H1 (cell line): ENCODE results near the gene NDUFS8. TPM values are rescaled to one million over a fixed set of nuclear protein-coding genes. Genes with fewer than 3 reads are reported as not detected.

Experiments
- CTCF ChIA-PET: fragments of 300-600 bp; sonication (Branson Sonifier 250); formaldehyde crosslinking; loops from one replicate; lab custom pipeline; 2021; ENCODE audit not compliant: partially characterized antibody; lab: Charles Lee
- POLR2A ChIA-PET: fragments of 300-600 bp; sonication (Branson Sonifier 250); formaldehyde crosslinking; loops from one replicate; lab custom pipeline; 2021; ENCODE audit warnings: inconsistent platforms; ENCODE audit not compliant: partially characterized antibody; lab: Charles Lee
- DNase-seq, 2 experiments: peaks; one replicate each; pipeline versions ENCODE4 v3.0.0 to v3.0.0-alpha.2; 2010 to 2022; ENCODE audit warnings: low spot score in 2 of 2, low read depth in 1 of 2, mixed read lengths in 1 of 2
- FAIRE-seq: peaks from 2 replicates; lab custom pipeline; 2011; peaks lifted over from hg19 to GRCh38; lab: Jason Lieb, UNC
- H2AFZ ChIP-seq: 2 replicates; pipeline ENCODE4 v1.8.1; 2012; ENCODE audit warnings: low read length, inconsistent platforms
- H2AK5ac ChIP-seq: 2 replicates; pipeline ENCODE4 v1.6.1; 2013; ENCODE audit warnings: low read depth, low read length
- H2BK120ac ChIP-seq: replicated peaks from 2 replicates; pipeline ENCODE3; 2013; ENCODE audit warnings: low read depth, low read length, inconsistent platforms
- H2BK12ac ChIP-seq: 2 replicates; pipeline ENCODE4 v1.6.1; 2013; ENCODE audit warnings: low read depth, low read length
- H2BK15ac ChIP-seq: 2 replicates; pipeline ENCODE4 v1.6.1; 2013; ENCODE audit warnings: low read length
- H2BK20ac ChIP-seq: 2 replicates; pipeline ENCODE4 v1.6.1; 2013; ENCODE audit warnings: low read length
- H2BK5ac ChIP-seq: 2 replicates; pipeline ENCODE4 v1.6.1; 2013; ENCODE audit warnings: low read depth, low read length
- H3K14ac ChIP-seq: 2 replicates; pipeline ENCODE4 v1.6.1; 2013; ENCODE audit warnings: inconsistent platforms; ENCODE audit not compliant: insufficient read length
- H3K18ac ChIP-seq: 2 replicates; pipeline ENCODE4 v1.6.1; 2013; ENCODE audit warnings: low read length; ENCODE audit errors: extremely low read depth
- H3K23ac ChIP-seq: 2 replicates; pipeline ENCODE4 v1.6.1; 2013; ENCODE audit warnings: inconsistent platforms; ENCODE audit not compliant: insufficient read length
- H3K23me2 ChIP-seq: 2 replicates; pipeline ENCODE4 v1.6.1; 2013; ENCODE audit warnings: low read depth, low read length
- H3K27ac ChIP-seq: 2 replicates; pipeline ENCODE4 v1.6.1; 2011; ENCODE audit warnings: low read depth, low read length, inconsistent platforms
- H3K27me3 ChIP-seq, 4 experiments: replicated peaks in 1 of 4; 1 replicate in 1 of 4; 2 replicates in 3 of 4; pipeline versions ENCODE4 v1.6.1 to v1.8.1; 2011 to 2013; ENCODE audit warnings: low read length in 3 of 4, mild to moderate bottlenecking in 3 of 4, inconsistent platforms in 2 of 4, mixed read lengths in 2 of 4, moderate library complexity in 1 of 4; ENCODE audit not compliant: control insufficient read depth in 3 of 4, insufficient read depth in 3 of 4; ENCODE audit errors: extremely low read depth in 1 of 4
- H3K36me3 ChIP-seq, 4 experiments: 2 replicates each; pipeline versions ENCODE4 v1.6.1 to v1.8.1; 2011 to 2013; ENCODE audit warnings: mild to moderate bottlenecking in 4 of 4, low read length in 3 of 4, moderate library complexity in 2 of 4, control low read depth in 1 of 4, inconsistent platforms in 1 of 4; ENCODE audit not compliant: insufficient read depth in 4 of 4, control insufficient read depth in 2 of 4
- H3K4ac ChIP-seq: replicated peaks from 2 replicates; pipeline ENCODE3; 2013; ENCODE audit warnings: low read length, low read depth, mixed read lengths, inconsistent platforms; ENCODE audit not compliant: insufficient read length
- H3K4me1 ChIP-seq, 4 experiments: replicated peaks in 1 of 4; 1 replicate in 1 of 4; 2 replicates in 3 of 4; pipeline versions ENCODE4 v1.6.1 to v1.8.1; 2011 to 2013; ENCODE audit warnings: low read length in 3 of 4, inconsistent platforms in 2 of 4, mixed read lengths in 1 of 4; ENCODE audit not compliant: insufficient read depth in 4 of 4, control insufficient read depth in 3 of 4
- H3K4me2 ChIP-seq, 2 experiments: 2 replicates each; pipeline versions ENCODE4 v1.6.1 to v1.8.1; 2011 to 2013; ENCODE audit warnings: low read depth in 2 of 2, low read length in 2 of 2, control low read depth in 1 of 2, inconsistent platforms in 1 of 2, mild to moderate bottlenecking in 1 of 2; ENCODE audit not compliant: insufficient read depth in 1 of 2
- H3K4me3 ChIP-seq, 4 experiments: fragments of 200-600, 300-600 bp in 1 of 4; sonication (generic), shearing (Covaris generic), sonication (Bioruptor Twin) in 1 of 4; 2 replicates each; pipeline versions ENCODE4 v1.5.1 to v1.8.1; 2011 to 2016; ENCODE audit warnings: low read length in 4 of 4, low read depth in 3 of 4, control low read depth in 2 of 4, inconsistent platforms in 2 of 4, mild to moderate bottlenecking in 2 of 4, mixed read lengths in 1 of 4, moderate library complexity in 1 of 4; ENCODE audit not compliant: insufficient read depth in 2 of 4; ENCODE audit errors: extremely low read depth in 1 of 4
- H3K56ac ChIP-seq: replicated peaks from 2 replicates; pipeline ENCODE3; 2013; ENCODE audit warnings: low read depth, mild to moderate bottlenecking, mixed read lengths, low read length, inconsistent platforms; ENCODE audit not compliant: insufficient read length
- H3K79me1 ChIP-seq: 2 replicates; pipeline ENCODE4 v1.6.1; 2013; ENCODE audit warnings: low read depth, low read length, control low read depth
- H3K79me2 ChIP-seq, 2 experiments: 2 replicates each; pipeline versions ENCODE4 v1.6.1 to v1.8.1; 2012 to 2013; ENCODE audit warnings: low read length in 2 of 2, mild to moderate bottlenecking in 2 of 2, inconsistent platforms in 1 of 2; ENCODE audit not compliant: insufficient read depth in 2 of 2, control insufficient read depth in 1 of 2
- H3K9ac ChIP-seq, 4 experiments: replicated peaks in 1 of 4; 1 replicate in 1 of 4; 2 replicates in 3 of 4; pipeline versions ENCODE4 v1.6.1 to v1.8.1; 2011 to 2013; ENCODE audit warnings: low read depth in 3 of 4, low read length in 3 of 4, control low read depth in 2 of 4, mild to moderate bottlenecking in 2 of 4, moderate library complexity in 2 of 4, inconsistent platforms in 1 of 4; ENCODE audit errors: extremely low read depth in 1 of 4
- H3K9me3 ChIP-seq, 2 experiments: 2 replicates each; pipeline versions ENCODE4 v1.6.1 to v1.8.1; 2012 to 2013; ENCODE audit warnings: mild to moderate bottlenecking in 2 of 2, moderate library complexity in 2 of 2, control low read depth in 1 of 2, inconsistent platforms in 1 of 2, low read depth in 1 of 2, low read length in 1 of 2, mixed read lengths in 1 of 2; ENCODE audit not compliant: insufficient read depth in 2 of 2
- H4K20me1 ChIP-seq, 2 experiments: replicated peaks in 1 of 2; 2 replicates each; pipeline versions ENCODE3 to v1.8.1; 2011 to 2013; ENCODE audit warnings: inconsistent platforms in 2 of 2, low read length in 2 of 2, mild to moderate bottlenecking in 1 of 2; ENCODE audit not compliant: insufficient read depth in 2 of 2, control insufficient read depth in 1 of 2
- H4K5ac ChIP-seq: 2 replicates; pipeline ENCODE4 v1.6.1; 2013; ENCODE audit warnings: low read length, low read depth, mixed read lengths, inconsistent platforms; ENCODE audit not compliant: insufficient read length
- H4K8ac ChIP-seq: 2 replicates; pipeline ENCODE4 v1.8.0; 2013; ENCODE audit warnings: mild to moderate bottlenecking, moderate library complexity, low read length, inconsistent platforms; ENCODE audit not compliant: insufficient read depth; ENCODE audit errors: extremely low read depth
- H4K91ac ChIP-seq: replicated peaks from 2 replicates; pipeline ENCODE3; 2013; ENCODE audit warnings: low read length, mixed read lengths, inconsistent platforms; ENCODE audit not compliant: insufficient read length
- ASH2L ChIP-seq: fragments of 200-600, 300-600 bp; sonication (generic); IDR thresholded peaks from one replicate; pipeline ENCODE4 v1.7.1; 2017; ENCODE audit warnings: low read length
- BCL11A ChIP-seq, 2 experiments: IDR thresholded peaks; one replicate each; pipeline ENCODE4 v1.6.1; 2011; ENCODE audit warnings: low read depth in 2 of 2, low read length in 2 of 2, mild to moderate bottlenecking in 2 of 2
- CHD1 ChIP-seq: IDR thresholded peaks from 2 replicates; pipeline ENCODE4 v1.6.1; 2012; ENCODE audit warnings: low read depth, low read length, improper control_type of control experiment
- JUN ChIP-seq: IDR thresholded peaks from 2 replicates; pipeline ENCODE4 v1.6.1; 2011; ENCODE audit warnings: low read depth, mild to moderate bottlenecking, improper control_type of control experiment, low read length
- KDM5A ChIP-seq: fragments of 200-600 bp; IDR thresholded peaks from 2 replicates; pipeline ENCODE4 v1.7.1; 2012; ENCODE audit warnings: mild to moderate bottlenecking, low read length, inconsistent platforms, mixed read lengths
- PHF8 ChIP-seq: fragments of 200-600 bp; sonication (generic); conservative IDR thresholded peaks from 2 replicates; pipeline ENCODE4 v1.7.1; 2012; ENCODE audit warnings: low read depth, mild to moderate bottlenecking, inconsistent platforms, low read length, moderate library complexity
- POU5F1 ChIP-seq: IDR thresholded peaks from 2 replicates; pipeline ENCODE4 v1.6.1; 2011; ENCODE audit warnings: low read depth, mild to moderate bottlenecking, low read length, moderate library complexity
- TBP ChIP-seq: IDR thresholded peaks from 2 replicates; pipeline ENCODE4 v1.6.1; 2011; ENCODE audit warnings: low read depth, low read length, improper control_type of control experiment
- WGBS, 2 experiments: shearing (Covaris generic) in 1 of 2; methylation state at CpG; one replicate each; pipeline versions ENCODE4 v1.1.6 to v1.1.7; 2013 to 2015; ENCODE audit warnings: low lambda C conversion rate in 2 of 2, mixed read lengths in 2 of 2, inconsistent platforms in 1 of 2, low coverage in 1 of 2, missing lambda C conversion rate in 1 of 2; ENCODE audit not compliant: insufficient replicate concordance in 2 of 2, insufficient coverage in 1 of 2, insufficient read length in 1 of 2; ENCODE audit errors: extremely low coverage in 1 of 2, missing lambda C conversion rate in 1 of 2; 5-methylcytosine and 5-hydroxymethylcytosine counted together
- polyA plus RNA-seq, 7 experiments: library from polyadenylated mRNA; depleted of rRNA in 3 of 7; stranded (reverse) in 5 of 7; unstranded in 2 of 7; fragments of >200 nt in 5 of 7; fragments of 200-250 nt in 2 of 7; gene quantifications; 1 replicate in 5 of 7; 2 replicates in 1 of 7; 4 replicates in 1 of 7; pipeline versions ENCODE4 v1.2.1 to v1.2.3, GENCODE V29; 2011 to 2013; ENCODE audit warnings: missing spikeins in 2 of 7, mixed read lengths in 2 of 7
- total RNA-seq: library from RNA; stranded (reverse); fragmentation: NEBNext Ultra II Directional; extraction: Animal tissue kit (Norgen Biotek cat#: 25700); gene quantifications from 2 replicates; pipeline ENCODE4 v1.2.1, GENCODE V29; 2021

The NDUFS8 gene
- total and polyA plus RNA-seq, 2 of the 8 experiments (the other 6 are each of a cell fraction or from before 2014, with no cell fraction given): 182 to 291 TPM

GRCh38 chr11:68044898-68045351 is 14.4 kb downstream of the NDUFS8 start:
- Histone ChIP-seq H4K8ac (peak overlapping the region; percentile 57; the same call in 1 of the 2 replicates), H3K14ac (no peak overlapping the region), H2BK15ac (no peak overlapping the region), H3K4me1 (peaks cover 2 to 10% (median 7%) of the 10 kb centered on the region in 4 experiments), H3K36me3 (no peaks in the 10 kb centered on the region; a peak in 1 of 8 replicates), H3K56ac (no peak overlapping the region), H2BK12ac (no peak overlapping the region), H2AFZ (no peak overlapping the region), H3K9ac (no peak overlapping the region), H3K79me1 (no peaks in the 10 kb centered on the region), H3K9me3 (no peaks in the 10 kb centered on the region), H3K23ac (no peak overlapping the region), H4K91ac (no peak overlapping the region), H3K23me2 (no peaks in the 10 kb centered on the region; the same call in 1 of the 2 replicates), H2BK120ac (no peak overlapping the region), H3K79me2 (no peaks in the 10 kb centered on the region), H3K27me3 (no peaks in the 10 kb centered on the region), H2BK5ac (no peak overlapping the region), H3K4ac (no peak overlapping the region), H3K4me2 (no peak overlapping the region), H4K5ac (no peak overlapping the region), H4K20me1 (peaks cover 0 to 6% of the 10 kb centered on the region in 2 experiments), H2AK5ac (no peak overlapping the region), H3K18ac (no peak overlapping the region), H3K4me3 (no peak overlapping the region), H3K27ac (no peak overlapping the region), H2BK20ac (no peak overlapping the region)
- ChIA-PET CTCF (interaction anchor here (0.6 to 1.3 kb wide), 2 partner anchors 12 to 164 kb away, joined by 3 to 5 read pairs; no protein-coding TSS in a partner anchor), POLR2A (interaction anchor here (0.8 kb wide), 1 partner anchor 11 kb away, joined by 3 read pairs; no protein-coding TSS in a partner anchor)
- DNase-seq (no peak), FAIRE-seq (no peak)
- no peak for TF ChIP-seq ASH2L
- no peak for TF ChIP-seq CHD1
- no peak for TF ChIP-seq PHF8
- TF ChIP-seq TBP: no peak
- no peak for TF ChIP-seq JUN
- no peak for TF ChIP-seq POU5F1
- no peak for TF ChIP-seq BCL11A (IDR thresholded peaks at IDR 0.05; ENCODE audit: low read depth in 2 of 2, low read length in 2 of 2)
- no peak for TF ChIP-seq KDM5A
- 95% methylated on average over 17 of the region's 18 CpGs; no CpG with 5 or more reads in 1 of the 2 experiments for WGBS, 2 experiments
